Gastrocnemius medialis (tissue), 4 donors: ENCODE data around the gene SSX2IP.

ENCODE experiments used
- POLR2A ChIP-seq, 2 donors: fragments of 450-650 bp; IDR thresholded peaks; one replicate each; pipeline ENCODE4 v1.6.1; 2017; ENCODE audit warnings: antibody characterized with exemption in 2 of 2, mild to moderate bottlenecking in 2 of 2, moderate library complexity in 2 of 2
- TF ChIP-seq, protein P1 (sequence below), 5 experiments: fragments of 450-650 bp in 3 of 5; fragments of 200-600 bp in 2 of 5; sonication (generic) in 2 of 5; IDR thresholded peaks in 4 of 5; conservative IDR thresholded peaks in 1 of 5; 1 replicate in 4 of 5; 2 replicates in 1 of 5; pipeline ENCODE4 v1.5.1; 2016 to 2019; ENCODE audit warnings: antibody characterized with exemption in 5 of 5, mild to moderate bottlenecking in 3 of 5, moderate library complexity in 3 of 5

DNA sequence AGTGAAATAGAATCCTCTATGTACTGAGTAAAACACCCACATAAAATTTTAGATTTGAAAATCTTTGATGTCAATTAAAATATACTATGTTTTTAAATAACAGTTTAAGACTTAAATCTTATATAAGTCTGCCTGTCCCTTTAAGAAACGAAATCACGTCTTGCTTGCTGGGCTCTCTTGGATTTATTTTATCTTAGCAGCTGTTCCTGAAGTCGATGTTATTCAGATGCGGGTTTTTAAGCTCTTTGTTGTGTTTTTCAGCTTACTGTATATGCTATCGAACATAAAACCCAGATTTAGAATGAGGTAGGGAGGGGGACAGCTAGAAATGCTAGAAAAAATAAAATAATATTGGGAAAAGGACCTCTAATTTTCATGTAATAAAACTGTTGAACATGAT lies 11.1 kb upstream of the SSX2IP start:
- TF ChIP-seq, protein P1, sequence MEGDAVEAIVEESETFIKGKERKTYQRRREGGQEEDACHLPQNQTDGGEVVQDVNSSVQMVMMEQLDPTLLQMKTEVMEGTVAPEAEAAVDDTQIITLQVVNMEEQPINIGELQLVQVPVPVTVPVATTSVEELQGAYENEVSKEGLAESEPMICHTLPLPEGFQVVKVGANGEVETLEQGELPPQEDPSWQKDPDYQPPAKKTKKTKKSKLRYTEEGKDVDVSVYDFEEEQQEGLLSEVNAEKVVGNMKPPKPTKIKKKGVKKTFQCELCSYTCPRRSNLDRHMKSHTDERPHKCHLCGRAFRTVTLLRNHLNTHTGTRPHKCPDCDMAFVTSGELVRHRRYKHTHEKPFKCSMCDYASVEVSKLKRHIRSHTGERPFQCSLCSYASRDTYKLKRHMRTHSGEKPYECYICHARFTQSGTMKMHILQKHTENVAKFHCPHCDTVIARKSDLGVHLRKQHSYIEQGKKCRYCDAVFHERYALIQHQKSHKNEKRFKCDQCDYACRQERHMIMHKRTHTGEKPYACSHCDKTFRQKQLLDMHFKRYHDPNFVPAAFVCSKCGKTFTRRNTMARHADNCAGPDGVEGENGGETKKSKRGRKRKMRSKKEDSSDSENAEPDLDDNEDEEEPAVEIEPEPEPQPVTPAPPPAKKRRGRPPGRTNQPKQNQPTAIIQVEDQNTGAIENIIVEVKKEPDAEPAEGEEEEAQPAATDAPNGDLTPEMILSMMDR (IDR thresholded peaks at IDR 0.05 in 4 of 5, conservative IDR thresholded peaks at IDR 0.05 in 1 of 5) = no peak
- no peak for TF ChIP-seq POLR2A (IDR thresholded peaks at IDR 0.05)
